Brain microvascular endothelial cell (primary cell): ENCODE results near the gene DOCK9.

Experiments used
- DNase-seq: peaks from one replicate; pipeline ENCODE4 v3.0.0-alpha.2; 2020
- H3K27ac ChIP-seq: fragments of 250-450 bp; sonication (Bioruptor Pico); 2 replicates; pipeline ENCODE4 v1.5.1; 2020; ENCODE audit warnings: mild to moderate bottlenecking, moderate library complexity
- H3K27me3 ChIP-seq: fragments of 250-450 bp; sonication (Bioruptor Pico); replicated peaks from 2 replicates; pipeline ENCODE4 v1.5.1; 2020; ENCODE audit warnings: mild to moderate bottlenecking
- H3K36me3 ChIP-seq: fragments of 250-450 bp; sonication (Bioruptor Pico); replicated peaks from 2 replicates; pipeline ENCODE4 v1.5.1; 2020; ENCODE audit warnings: mild to moderate bottlenecking
- H3K4me3 ChIP-seq: 2 replicates; pipeline ENCODE4 v1.5.1; 2011; ENCODE audit warnings: low read depth, mild to moderate bottlenecking, control low read depth, low read length, moderate library complexity
- CTCF ChIP-seq: IDR thresholded peaks from 2 replicates; pipeline ENCODE4 v1.5.1; 2011; ENCODE audit warnings: low read depth, mild to moderate bottlenecking, moderate library complexity, low read length, control low read depth, inconsistent platforms; ENCODE audit errors: missing control alignments
- in situ Hi-C: cut with HindIII; loops from 2 replicates; pipeline ENCODE4 v1.10.0; 2017; ENCODE audit warnings: low sequenced_read_pairs, low pct_ligation_motif_present

Gene DOCK9

GRCh38 chr13:98916403-98916802 is 61.5 kb downstream of the DOCK9 start:
- no peak for DNase-seq
- no peak for TF ChIP-seq CTCF
- Histone ChIP-seq H3K4me3 (no peak overlapping the region), H3K36me3 (no peaks in the 10 kb centered on the region), H3K27ac (no peak overlapping the region), H3K27me3 (no peaks in the 10 kb centered on the region)
- in situ Hi-C loops, result no loop called here

DNA sequence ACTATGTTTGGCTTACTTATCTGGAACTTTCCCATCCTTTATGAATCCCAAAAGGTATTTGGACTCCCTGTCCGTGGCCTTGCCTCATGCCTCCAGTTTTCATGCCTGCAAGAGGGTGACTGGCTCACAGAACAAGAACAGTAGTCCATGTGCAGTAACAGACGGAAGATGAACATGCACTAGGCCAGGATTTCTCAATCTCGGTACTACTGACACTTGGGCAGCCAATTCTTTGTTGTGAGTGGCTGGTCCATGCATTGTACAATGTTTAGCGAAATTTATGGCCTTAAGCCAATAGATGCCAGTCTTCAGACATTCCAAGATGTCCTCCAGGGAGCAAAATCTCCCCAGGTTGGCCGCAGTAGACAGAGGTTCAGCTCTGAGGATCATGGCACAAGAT is 61.9 kb downstream of the DOCK9 start:
- Histone ChIP-seq H3K27ac (no peak overlapping the region), H3K36me3 (no peaks in the 10 kb centered on the region), H3K27me3 (no peaks in the 10 kb centered on the region), H3K4me3 (no peak overlapping the region)
- DNase-seq, result no peak
- in situ Hi-C loops, result no loop called here
- TF ChIP-seq CTCF, result no peak

- Histone ChIP-seq H3K4me3 (no peak overlapping the region), H3K27me3 (no peaks in the 10 kb centered on the region), H3K27ac (no peak overlapping the region), H3K36me3 (no peaks in the 10 kb centered on the region)
- in situ Hi-C loops, result no loop called here
- TF ChIP-seq CTCF, result no peak
- DNase-seq, result no peak
Measured at GRCh38 chr13:98915563-98915962, 62.3 kb downstream of the DOCK9 start.

DNA sequence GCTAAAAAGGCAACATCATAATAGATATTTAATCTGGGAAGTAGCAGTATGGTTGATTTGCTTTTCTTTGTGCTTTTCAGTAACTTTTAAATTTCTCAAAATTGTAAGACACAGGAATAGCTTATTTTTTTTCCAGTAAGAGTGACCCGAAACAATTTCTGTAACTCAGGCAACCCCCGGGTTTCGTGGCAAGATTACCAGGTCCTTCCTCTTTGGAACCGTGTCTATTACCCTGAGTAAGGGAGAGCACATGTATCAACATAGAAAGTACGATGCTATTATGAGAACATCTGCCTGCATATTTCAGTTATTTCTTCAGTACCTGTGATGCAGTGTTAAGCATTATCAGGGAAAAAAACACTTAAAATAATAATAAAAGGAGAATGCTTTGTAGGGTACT is 64.1 kb downstream of the DOCK9 start:
- in situ Hi-C loops, result no loop called here
- Histone ChIP-seq H3K36me3 (no peaks in the 10 kb centered on the region), H3K4me3 (no peak overlapping the region), H3K27ac (no peak overlapping the region), H3K27me3 (no peaks in the 10 kb centered on the region)
- DNase-seq, result no peak
- no peak for TF ChIP-seq CTCF

DNA sequence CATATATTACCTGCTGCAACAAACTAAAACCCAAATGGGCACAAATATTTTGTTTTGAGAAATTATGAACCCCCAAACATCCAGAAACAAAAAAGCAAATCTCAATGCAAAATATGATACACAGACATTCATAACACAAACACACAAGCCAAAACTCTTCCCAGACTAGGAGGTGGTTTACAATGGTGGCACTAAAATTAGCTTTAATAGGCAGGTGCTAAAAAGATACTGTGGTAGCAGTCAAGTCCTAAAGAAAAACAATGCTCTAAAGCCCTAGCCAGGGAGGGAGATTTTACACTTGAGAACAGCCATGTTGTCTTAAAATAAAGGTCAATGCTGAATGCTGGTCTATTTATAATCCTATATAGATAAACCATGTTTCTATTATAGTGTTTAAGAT is 65.0 kb downstream of the DOCK9 start:
- no peak overlapping the region for H3K4me3 ChIP-seq
- H3K27me3 ChIP-seq, result no peaks in the 10 kb centered on the region
- in situ Hi-C loops, result no loop called here
- H3K27ac ChIP-seq, result no peak overlapping the region
- no peaks in the 10 kb centered on the region for H3K36me3 ChIP-seq
- no peak for DNase-seq
- no peak for TF ChIP-seq CTCF

GRCh38 chr13:98910501-98910951 is 67.3 kb downstream of the DOCK9 start:
- H3K36me3 ChIP-seq, result no peaks in the 10 kb centered on the region
- H3K4me3 ChIP-seq, result no peak overlapping the region
- no peak for TF ChIP-seq CTCF
- in situ Hi-C loops, result no loop called here
- peak overlapping the region; percentile 81 for H3K27ac ChIP-seq
- H3K27me3 ChIP-seq, result no peaks in the 10 kb centered on the region
- peak; percentile 80 for DNase-seq
